Osteocyte (in vitro differentiated cells): ENCODE data around the gene SMYD3. TPM values are rescaled to one million over a fixed set of nuclear protein-coding genes. Genes with fewer than 3 reads are reported as not detected.

Experiments used
- DNase-seq: peaks from one replicate; pipeline ENCODE4 v3.0.0; 2021; ENCODE audit warnings: mixed read lengths; ENCODE audit not compliant: unreplicated experiment; ENCODE audit errors: extremely low spot score
- H3K27ac Mint-ChIP-seq: one replicate; pipeline ENCODE4 v1.8.0; 2021; ENCODE audit warnings: mild to moderate bottlenecking, mixed read lengths; ENCODE audit not compliant: unreplicated experiment
- H3K27me3 Mint-ChIP-seq: one replicate; pipeline ENCODE4 v1.8.0; 2021; ENCODE audit warnings: mixed read lengths; ENCODE audit not compliant: unreplicated experiment
- H3K36me3 Mint-ChIP-seq: one replicate; pipeline ENCODE4 v1.8.0; 2021; ENCODE audit warnings: mixed read lengths; ENCODE audit not compliant: unreplicated experiment
- H3K4me1 Mint-ChIP-seq: one replicate; pipeline ENCODE4 v1.8.0; 2021; ENCODE audit warnings: mixed read lengths; ENCODE audit not compliant: unreplicated experiment
- H3K4me3 Mint-ChIP-seq: one replicate; pipeline ENCODE4 v1.8.0; 2021; ENCODE audit warnings: mild to moderate bottlenecking, moderate library complexity, mixed read lengths; ENCODE audit not compliant: unreplicated experiment
- H3K9me3 Mint-ChIP-seq: one replicate; pipeline ENCODE4 v1.8.0; 2021; ENCODE audit warnings: mixed read lengths; ENCODE audit not compliant: unreplicated experiment
- total RNA-seq: library from RNA; stranded (reverse); gene quantifications from 2 replicates; pipeline ENCODE4 v1.2.1, GENCODE V29; 2021
- TF ChIP-seq, protein P1 (sequence below): fragments of 200-600 bp; sonication (generic); IDR thresholded peaks from 2 replicates; pipeline ENCODE4 v1.5.0; 2021; ENCODE audit warnings: antibody characterized with exemption, mild to moderate bottlenecking, moderate library complexity

The SMYD3 gene
- total RNA-seq, 1 donor from 2014 or later = 22.3 TPM

DNA sequence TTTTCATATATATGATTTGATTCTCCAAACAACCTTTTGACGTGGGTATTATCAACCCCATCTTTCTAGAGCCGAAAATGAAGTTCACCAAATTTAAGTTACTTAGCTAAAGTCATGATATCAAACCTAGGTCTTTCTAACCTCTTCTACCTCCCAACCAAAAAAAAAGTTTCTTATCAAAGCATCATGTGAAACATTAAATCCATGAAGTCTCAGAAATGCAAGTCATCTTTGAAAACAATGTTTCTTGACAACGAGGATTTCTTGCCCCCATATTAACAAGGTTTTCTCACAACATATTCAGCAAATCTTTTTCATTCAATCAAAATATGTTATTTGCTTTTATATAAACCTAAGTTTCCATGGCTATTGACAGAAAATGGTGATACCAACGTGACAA is 306.3 kb downstream of the SMYD3 start:
- Mint-ChIP-seq H3K27me3 (no peaks in the 10 kb centered on the region), H3K36me3 (no peaks in the 10 kb centered on the region), H3K9me3 (no peaks in the 10 kb centered on the region), H3K27ac (no peak overlapping the region), H3K4me3 (no peak overlapping the region), H3K4me1 (peaks cover 7% of the 10 kb centered on the region)
- TF ChIP-seq, protein P1, sequence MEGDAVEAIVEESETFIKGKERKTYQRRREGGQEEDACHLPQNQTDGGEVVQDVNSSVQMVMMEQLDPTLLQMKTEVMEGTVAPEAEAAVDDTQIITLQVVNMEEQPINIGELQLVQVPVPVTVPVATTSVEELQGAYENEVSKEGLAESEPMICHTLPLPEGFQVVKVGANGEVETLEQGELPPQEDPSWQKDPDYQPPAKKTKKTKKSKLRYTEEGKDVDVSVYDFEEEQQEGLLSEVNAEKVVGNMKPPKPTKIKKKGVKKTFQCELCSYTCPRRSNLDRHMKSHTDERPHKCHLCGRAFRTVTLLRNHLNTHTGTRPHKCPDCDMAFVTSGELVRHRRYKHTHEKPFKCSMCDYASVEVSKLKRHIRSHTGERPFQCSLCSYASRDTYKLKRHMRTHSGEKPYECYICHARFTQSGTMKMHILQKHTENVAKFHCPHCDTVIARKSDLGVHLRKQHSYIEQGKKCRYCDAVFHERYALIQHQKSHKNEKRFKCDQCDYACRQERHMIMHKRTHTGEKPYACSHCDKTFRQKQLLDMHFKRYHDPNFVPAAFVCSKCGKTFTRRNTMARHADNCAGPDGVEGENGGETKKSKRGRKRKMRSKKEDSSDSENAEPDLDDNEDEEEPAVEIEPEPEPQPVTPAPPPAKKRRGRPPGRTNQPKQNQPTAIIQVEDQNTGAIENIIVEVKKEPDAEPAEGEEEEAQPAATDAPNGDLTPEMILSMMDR = no peak
- no peak for DNase-seq

DNA sequence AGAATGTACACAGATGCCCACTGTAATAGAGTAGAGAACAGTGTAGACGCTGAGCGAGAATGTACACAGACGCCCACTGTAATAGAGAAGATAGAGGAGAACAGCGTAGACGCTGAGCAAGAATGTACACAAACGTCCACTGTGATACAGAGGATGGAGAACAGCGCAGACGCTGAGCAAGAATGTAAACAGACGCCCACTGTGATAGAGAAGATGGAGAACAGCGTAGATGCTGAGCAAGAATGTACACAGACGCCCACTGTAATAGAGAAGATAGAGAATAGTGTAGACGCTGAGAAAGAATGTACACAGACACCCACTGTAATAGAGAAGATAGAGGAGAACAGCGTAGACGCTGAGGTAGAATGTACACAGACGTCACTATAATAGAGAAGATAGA is 306.9 kb downstream of the SMYD3 start:
- TF ChIP-seq, protein P1 = no peak
- Mint-ChIP-seq H3K4me3 (no peak overlapping the region), H3K4me1 (peaks cover 7% of the 10 kb centered on the region), H3K36me3 (no peaks in the 10 kb centered on the region), H3K27me3 (no peaks in the 10 kb centered on the region), H3K9me3 (no peaks in the 10 kb centered on the region), H3K27ac (no peak overlapping the region)
- DNase-seq = no peak

DNA sequence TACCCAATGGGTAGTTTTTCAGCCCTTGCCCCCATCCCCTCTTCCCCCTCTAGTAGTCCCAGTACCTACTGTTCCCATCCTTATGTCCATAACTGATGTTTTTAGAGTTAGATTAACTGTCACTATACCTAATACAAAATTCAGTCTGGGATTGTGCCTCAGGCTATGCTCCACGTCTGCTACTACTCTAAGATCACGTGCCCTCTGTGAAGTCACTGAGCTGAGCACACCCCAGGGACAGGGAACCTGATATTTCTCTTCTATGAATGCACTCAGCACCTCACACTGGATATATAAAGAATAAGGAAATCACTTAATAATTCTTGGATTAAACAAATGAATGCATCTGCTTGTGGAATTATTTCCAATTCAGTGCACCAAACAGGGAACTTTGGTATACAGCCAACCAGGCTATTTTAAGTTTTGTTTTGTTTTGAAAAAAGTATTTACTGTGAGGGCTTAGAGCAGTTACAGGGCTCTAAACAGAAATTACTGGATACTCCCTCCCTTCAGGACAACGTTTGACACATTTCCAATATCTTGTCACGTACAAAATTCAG is 307.9 kb downstream of the SMYD3 start:
- H3K27ac Mint-ChIP-seq = no peak overlapping the region
- no peaks in the 10 kb centered on the region for H3K9me3 Mint-ChIP-seq
- no peak overlapping the region for H3K4me3 Mint-ChIP-seq
- peaks cover 7% of the 10 kb centered on the region for H3K4me1 Mint-ChIP-seq
- no peak for DNase-seq
- no peaks in the 10 kb centered on the region for H3K27me3 Mint-ChIP-seq
- H3K36me3 Mint-ChIP-seq = no peaks in the 10 kb centered on the region
- TF ChIP-seq, protein P1 = no peak

DNA sequence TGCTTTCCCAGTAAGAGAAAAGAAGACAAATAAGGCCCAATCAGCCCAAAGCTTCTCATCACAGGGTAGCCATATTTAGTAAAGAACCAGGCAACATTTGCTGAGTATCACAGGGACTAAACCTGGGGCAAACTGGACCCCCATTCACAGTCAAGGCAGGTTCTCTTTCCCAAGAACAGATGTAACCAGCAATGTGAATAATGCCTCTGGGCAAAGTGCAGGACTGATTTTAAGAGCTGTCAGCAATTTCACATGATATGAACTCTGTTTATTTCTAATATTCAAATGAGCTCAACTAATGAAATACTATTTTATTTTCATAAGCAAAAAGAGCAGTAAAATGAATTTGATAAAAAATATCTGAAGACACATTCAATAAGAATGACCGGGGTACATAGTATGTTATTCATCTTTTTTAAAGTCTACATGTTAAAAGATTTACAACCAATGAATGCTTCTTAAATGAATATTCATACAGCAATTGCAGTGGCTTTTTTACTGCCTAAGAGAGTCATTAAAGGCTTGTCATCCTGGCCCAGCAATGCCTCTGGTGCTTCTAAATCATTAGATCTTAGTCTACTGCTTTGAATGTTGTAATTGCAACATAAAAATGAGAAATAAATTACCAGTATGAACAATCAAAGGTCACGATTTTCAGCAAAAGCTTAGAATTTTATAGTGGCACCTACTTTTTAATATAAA is 308.8 kb downstream of the SMYD3 start:
- Mint-ChIP-seq H3K9me3 (no peaks in the 10 kb centered on the region), H3K36me3 (no peaks in the 10 kb centered on the region)

DNA sequence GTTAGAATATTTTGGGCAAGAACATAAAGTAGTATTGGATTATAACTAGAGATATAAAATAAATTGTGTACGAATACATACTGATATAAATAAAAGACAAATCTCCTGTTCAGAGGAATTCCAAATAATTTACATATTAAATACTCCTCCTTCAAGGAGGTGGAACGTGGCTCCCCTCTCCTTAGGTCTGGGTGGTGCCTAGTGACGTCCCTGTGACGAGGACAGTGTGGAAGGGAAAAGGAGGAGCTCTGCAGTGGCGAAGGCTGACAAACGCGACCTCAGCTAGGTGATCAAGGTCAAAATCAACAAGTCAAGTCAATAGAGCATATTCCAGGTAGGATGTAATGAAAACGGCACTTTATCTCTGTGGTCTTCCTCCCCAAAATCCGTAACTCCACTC is 310.0 kb downstream of the SMYD3 start:
- TF ChIP-seq, protein P1 = no peak
- no peaks in the 10 kb centered on the region for H3K27me3 Mint-ChIP-seq
- no peak overlapping the region for H3K4me3 Mint-ChIP-seq
- H3K36me3 Mint-ChIP-seq = no peaks in the 10 kb centered on the region
- peaks cover 7% of the 10 kb centered on the region for H3K4me1 Mint-ChIP-seq
- H3K9me3 Mint-ChIP-seq = no peaks in the 10 kb centered on the region
- no peak for DNase-seq
- no peak overlapping the region for H3K27ac Mint-ChIP-seq

More for the DNA sequence above, 308.8 kb downstream of the SMYD3 start:
- no peak overlapping the region for H3K4me3 Mint-ChIP-seq
- peaks cover 7% of the 10 kb centered on the region for H3K4me1 Mint-ChIP-seq
- no peak overlapping the region for H3K27ac Mint-ChIP-seq
- no peaks in the 10 kb centered on the region for H3K27me3 Mint-ChIP-seq
- TF ChIP-seq, protein P1 = no peak
- DNase-seq = no peak
